Measurements from ENCODE around the gene BCAS4. TPM values are rescaled to one million over a fixed set of nuclear protein-coding genes. Genes with fewer than 3 reads are reported as not detected.
"Not testable (repeated sequence)": the region's sequence is repeated elsewhere in the genome, so short reads cannot be mapped to it uniquely, and the experiment has no call there.

BCAS4 gene
- total and polyA plus RNA-seq, 4 donors: 4.3 to 5.7 (median 5.0) TPM

DNA sequence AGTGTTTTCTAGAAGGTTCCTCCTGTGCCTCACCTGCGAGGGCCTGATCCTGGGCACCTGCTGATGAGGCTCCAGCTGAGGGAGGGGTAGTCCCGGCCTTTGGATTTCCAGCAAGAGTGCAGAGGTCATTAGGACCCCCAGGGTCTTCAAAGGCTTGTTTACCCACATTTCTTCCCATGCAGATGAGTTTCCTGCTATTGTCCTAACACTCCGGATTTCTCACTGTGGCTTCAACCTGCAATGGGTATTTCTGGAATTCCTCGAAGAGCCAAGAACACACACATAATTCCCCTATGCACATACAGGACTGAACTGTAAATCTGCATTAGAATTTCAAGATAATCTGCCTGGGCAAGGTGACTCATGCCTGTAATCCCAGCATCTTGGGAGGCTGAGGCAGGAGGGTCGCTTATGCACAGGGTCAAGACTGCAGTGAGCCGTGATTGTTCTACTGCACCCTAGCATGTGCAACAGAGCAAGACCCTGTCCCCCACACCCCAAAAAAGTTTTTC is 82.4 kb downstream of the BCAS4 start:
- no peak for ATAC-seq (ENCODE audit: insufficient read depth, low FRiP score)
- TF ChIP-seq, protein P1, sequence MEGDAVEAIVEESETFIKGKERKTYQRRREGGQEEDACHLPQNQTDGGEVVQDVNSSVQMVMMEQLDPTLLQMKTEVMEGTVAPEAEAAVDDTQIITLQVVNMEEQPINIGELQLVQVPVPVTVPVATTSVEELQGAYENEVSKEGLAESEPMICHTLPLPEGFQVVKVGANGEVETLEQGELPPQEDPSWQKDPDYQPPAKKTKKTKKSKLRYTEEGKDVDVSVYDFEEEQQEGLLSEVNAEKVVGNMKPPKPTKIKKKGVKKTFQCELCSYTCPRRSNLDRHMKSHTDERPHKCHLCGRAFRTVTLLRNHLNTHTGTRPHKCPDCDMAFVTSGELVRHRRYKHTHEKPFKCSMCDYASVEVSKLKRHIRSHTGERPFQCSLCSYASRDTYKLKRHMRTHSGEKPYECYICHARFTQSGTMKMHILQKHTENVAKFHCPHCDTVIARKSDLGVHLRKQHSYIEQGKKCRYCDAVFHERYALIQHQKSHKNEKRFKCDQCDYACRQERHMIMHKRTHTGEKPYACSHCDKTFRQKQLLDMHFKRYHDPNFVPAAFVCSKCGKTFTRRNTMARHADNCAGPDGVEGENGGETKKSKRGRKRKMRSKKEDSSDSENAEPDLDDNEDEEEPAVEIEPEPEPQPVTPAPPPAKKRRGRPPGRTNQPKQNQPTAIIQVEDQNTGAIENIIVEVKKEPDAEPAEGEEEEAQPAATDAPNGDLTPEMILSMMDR (IDR thresholded peaks at IDR 0.05; ENCODE audit: control extremely low read depth, extremely low read depth): no peak
- 79 to 86% methylated on average over 6 of the region's 6 CpGs for WGBS, 2 donors

DNA sequence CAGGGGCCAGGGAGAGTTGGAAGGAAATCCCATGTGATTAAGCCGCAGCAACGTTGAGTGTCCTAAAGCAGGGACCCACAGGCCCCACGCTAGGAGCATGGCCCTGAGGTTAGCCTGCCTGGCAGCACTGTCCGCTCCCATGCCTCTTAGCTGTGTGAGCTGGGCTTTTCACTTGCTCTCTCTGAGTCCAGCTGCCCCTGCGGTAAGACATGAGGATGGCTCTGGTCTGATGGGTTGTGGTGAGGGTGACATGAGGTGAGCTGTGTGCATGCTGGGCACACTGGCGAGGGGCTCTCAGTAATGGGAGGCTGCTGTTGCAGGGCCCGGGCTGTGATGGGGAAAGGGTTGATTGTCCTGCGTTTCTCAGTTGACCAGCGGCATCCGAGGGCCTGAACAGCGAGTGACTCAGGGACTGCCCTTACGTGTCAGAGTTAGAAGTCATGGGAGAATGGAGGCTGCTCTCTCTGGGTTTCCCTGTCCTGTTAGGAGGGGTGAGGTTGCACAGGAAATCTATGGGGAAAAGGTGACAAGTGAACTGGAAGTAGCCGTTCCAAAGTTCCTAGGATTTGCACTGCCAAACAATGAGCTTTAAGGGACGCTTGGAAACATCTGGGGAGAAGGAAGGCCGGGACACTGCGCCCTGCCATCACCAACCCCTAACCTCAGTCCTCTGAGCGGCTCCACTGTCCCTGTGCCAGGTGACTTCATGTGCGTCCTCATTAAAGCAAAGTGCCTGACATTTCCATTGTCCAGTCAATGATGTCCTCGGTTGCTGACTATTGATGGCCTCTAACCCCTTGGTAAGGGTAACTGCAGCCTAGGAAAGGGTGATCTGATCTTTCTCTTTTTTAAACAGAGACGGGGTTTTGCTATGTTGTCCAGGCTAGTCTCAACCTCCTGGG is 85.0 kb downstream of the BCAS4 start:
- Histone ChIP-seq H3K9ac (ENCODE audit: insufficient read depth in 1 of 2, low read length in 2 of 2) (no peak overlapping the region), H3K27ac (ENCODE audit: low read depth in 1 of 2, low read length in 1 of 2) (no peak overlapping the region), H3K36me3 (ENCODE audit: control insufficient read depth in 4 of 4, insufficient read depth in 4 of 4, low read length in 4 of 4) (no peaks in the 10 kb centered on the region), H3K4me3 (no peak overlapping the region), H3K9me3 (ENCODE audit: control insufficient read depth in 4 of 4, insufficient read depth in 3 of 4, low read length in 3 of 4) (no peaks in the 10 kb centered on the region), H3K4me1 (ENCODE audit: control insufficient read depth in 5 of 5, insufficient read depth in 5 of 5, low read length in 5 of 5) (no peaks in the 10 kb centered on the region), H3K27me3 (ENCODE audit: control insufficient read depth in 3 of 3, insufficient read depth in 3 of 3, low read length in 2 of 3) (no peaks in the 10 kb centered on the region)
- TF ChIP-seq, protein P1 (IDR thresholded peaks at IDR 0.05; ENCODE audit: control extremely low read depth, extremely low read depth): no peak
- DNase-seq (no peak), ATAC-seq (ENCODE audit: insufficient read depth, low FRiP score) (no peak)
- 89 to 92% methylated on average over 20 of the region's 20 CpGs for WGBS, 2 donors

More for the DNA sequence above, 82.4 kb downstream of the BCAS4 start:
- Histone ChIP-seq H3K9ac (ENCODE audit: insufficient read depth in 1 of 2, low read length in 2 of 2) (no peak overlapping the region), H3K4me3 (no peak overlapping the region), H3K4me1 (ENCODE audit: control insufficient read depth in 5 of 5, insufficient read depth in 5 of 5, low read length in 5 of 5) (no peaks in the 10 kb centered on the region), H3K36me3 (ENCODE audit: control insufficient read depth in 4 of 4, insufficient read depth in 4 of 4, low read length in 4 of 4) (no peaks in the 10 kb centered on the region), H3K27me3 (ENCODE audit: control insufficient read depth in 3 of 3, insufficient read depth in 3 of 3, low read length in 2 of 3) (no peaks in the 10 kb centered on the region), H3K27ac (ENCODE audit: low read depth in 1 of 2, low read length in 1 of 2) (no peak overlapping the region), H3K9me3 (ENCODE audit: control insufficient read depth in 4 of 4, insufficient read depth in 3 of 4, low read length in 3 of 4) (no peaks in the 10 kb centered on the region)
- DNase-seq: no peak

DNA sequence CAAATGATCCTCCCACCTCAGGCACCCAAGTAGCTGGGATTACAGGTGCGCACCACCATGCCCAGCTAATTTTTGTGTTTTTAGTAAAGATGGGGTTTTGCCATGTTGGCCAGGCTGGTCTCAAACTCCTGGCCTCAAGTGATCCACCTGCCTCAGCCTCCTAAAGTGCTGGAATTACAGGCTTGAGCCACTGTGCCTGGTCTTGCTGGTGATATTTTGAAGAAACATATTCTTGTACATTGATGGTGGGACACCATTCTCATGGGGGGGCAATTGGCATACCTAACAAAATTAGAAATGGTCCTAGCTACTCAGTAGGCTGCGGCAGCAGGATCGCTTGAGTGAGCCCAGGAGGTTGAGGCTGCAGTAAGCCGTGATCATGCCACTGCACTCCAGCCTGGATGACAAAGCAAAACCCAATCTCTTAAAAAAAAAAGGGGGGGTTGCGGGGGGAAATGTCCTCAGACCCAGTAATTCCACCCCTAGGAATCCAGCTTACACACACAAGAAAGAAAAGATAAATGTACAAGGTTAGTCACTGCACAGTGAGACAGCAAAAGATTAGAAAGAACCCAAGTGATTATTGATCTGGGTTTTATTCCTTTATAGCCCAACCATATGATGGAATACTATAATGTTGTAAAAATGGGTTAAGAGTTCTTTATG is 87.0 kb downstream of the BCAS4 start:
- DNase-seq; ATAC-seq (ENCODE audit: insufficient read depth, low FRiP score); H3K36me3 ChIP-seq (ENCODE audit: control insufficient read depth in 4 of 4, insufficient read depth in 4 of 4, low read length in 4 of 4); H3K4me1 ChIP-seq (ENCODE audit: control insufficient read depth in 5 of 5, insufficient read depth in 5 of 5, low read length in 5 of 5); H3K27me3 ChIP-seq (ENCODE audit: control insufficient read depth in 3 of 3, insufficient read depth in 3 of 3, low read length in 2 of 3); H3K4me3 ChIP-seq; H3K9me3 ChIP-seq (ENCODE audit: control insufficient read depth in 4 of 4, insufficient read depth in 3 of 4, low read length in 3 of 4); H3K27ac ChIP-seq (ENCODE audit: low read depth in 1 of 2, low read length in 1 of 2); H3K9ac ChIP-seq (ENCODE audit: insufficient read depth in 1 of 2, low read length in 2 of 2): not testable (repeated sequence)
- 94 to 98% methylated on average over 5 of the region's 5 CpGs for WGBS, 2 donors

DNA sequence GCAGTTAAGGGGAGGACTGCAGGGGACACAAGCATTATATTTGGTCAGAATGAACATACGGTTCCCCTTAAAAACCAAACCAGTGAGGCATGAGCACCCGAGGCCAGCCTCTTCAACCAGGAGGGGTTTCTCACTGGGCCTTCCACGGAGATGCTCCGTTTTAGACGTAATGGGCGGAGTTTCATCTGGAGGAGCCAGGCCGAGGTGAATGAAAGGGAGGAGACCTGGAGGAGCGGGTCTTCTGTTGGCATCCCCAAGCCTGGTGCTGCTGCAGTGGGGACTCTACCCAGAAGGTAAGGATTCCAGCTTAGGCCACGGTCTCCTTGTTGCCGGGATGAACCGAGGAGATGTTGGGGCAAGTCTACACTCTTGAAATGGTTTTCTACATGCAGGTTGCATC is 89.0 kb downstream of the BCAS4 start:
- TF ChIP-seq, protein P1 (IDR thresholded peaks at IDR 0.05; ENCODE audit: control extremely low read depth, extremely low read depth): no peak
- Histone ChIP-seq H3K36me3 (ENCODE audit: control insufficient read depth in 4 of 4, insufficient read depth in 4 of 4, low read length in 4 of 4) (peaks cover 0 to 3% (median under 1%) of the 10 kb centered on the region in 4 donors), H3K4me1 (ENCODE audit: control insufficient read depth in 5 of 5, insufficient read depth in 5 of 5, low read length in 5 of 5) (peaks cover 0 to 5% (median 0%) of the 10 kb centered on the region in 5 donors), H3K9ac (ENCODE audit: insufficient read depth in 1 of 2, low read length in 2 of 2) (no peak overlapping the region), H3K27me3 (ENCODE audit: control insufficient read depth in 3 of 3, insufficient read depth in 3 of 3, low read length in 2 of 3) (no peaks in the 10 kb centered on the region), H3K4me3 (no peak overlapping the region), H3K9me3 (ENCODE audit: control insufficient read depth in 4 of 4, insufficient read depth in 3 of 4, low read length in 3 of 4) (peaks cover 0 to 6% (median 0%) of the 10 kb centered on the region in 4 donors), H3K27ac (ENCODE audit: low read depth in 1 of 2, low read length in 1 of 2) (no peak overlapping the region)
- 91 to 92% methylated on average over 11 of the region's 11 CpGs for WGBS, 2 donors
- DNase-seq (no peak), ATAC-seq (ENCODE audit: insufficient read depth, low FRiP score) (no peak)
